CD4-positive, CD25-positive, alpha-beta regulatory T cell (primary cell): ENCODE results near the gene FSHR. TPM values are rescaled to one million over a fixed set of nuclear protein-coding genes. Genes with fewer than 3 reads are reported as not detected.

Experiments
- ATAC-seq, 2 donors: fragments of 150-1000 bp; cut with Tn5 transposase; one replicate each; pipeline ENCODE4 v1.10.0; 2021; ENCODE audit warnings: low read depth in 2 of 2, moderate number of reproducible peaks in 2 of 2, moderate library complexity in 1 of 2
- DNase-seq, 3 donors: peaks; one replicate each; pipeline versions ENCODE4 v3.0.0 to v3.0.0-alpha.2; 2012 to 2022; ENCODE audit warnings: mixed read lengths in 1 of 3
- H3K27ac ChIP-seq: one replicate; pipeline ENCODE4 v1.7.0; 2013; ENCODE audit warnings: mild to moderate bottlenecking, low read length; ENCODE audit not compliant: insufficient read depth, poor library complexity, severe bottlenecking
- H3K27me3 ChIP-seq: one replicate; pipeline ENCODE4 v1.7.0; 2013; ENCODE audit warnings: low read length; ENCODE audit not compliant: control insufficient read depth, insufficient read depth
- H3K36me3 ChIP-seq: one replicate; pipeline ENCODE4 v1.7.0; 2013; ENCODE audit warnings: mild to moderate bottlenecking, low read length, moderate library complexity; ENCODE audit not compliant: control insufficient read depth, insufficient read depth
- H3K4me1 ChIP-seq: 2 replicates; pipeline ENCODE4 v1.7.0; 2013; ENCODE audit warnings: mild to moderate bottlenecking, low read length; ENCODE audit not compliant: insufficient read depth, control insufficient read depth, poor library complexity, severe bottlenecking
- H3K4me3 ChIP-seq: one replicate; pipeline ENCODE4 v1.7.0; 2013; ENCODE audit warnings: low read depth, mild to moderate bottlenecking, low read length, moderate library complexity
- H3K9me3 ChIP-seq, 2 experiments: 1 replicate in 1 of 2; 2 replicates in 1 of 2; pipeline ENCODE4 v1.7.0; 2013; ENCODE audit warnings: low read length in 2 of 2, mild to moderate bottlenecking in 1 of 2, moderate library complexity in 1 of 2; ENCODE audit not compliant: control insufficient read depth in 2 of 2
- H3K27ac Mint-ChIP-seq, 3 donors: one replicate each; pipeline ENCODE4 v1.8.0; 2020 to 2022; ENCODE audit warnings: mild to moderate bottlenecking in 3 of 3, mixed read lengths in 3 of 3, moderate library complexity in 2 of 3
- H3K27me3 Mint-ChIP-seq: one replicate; pipeline ENCODE4 v1.8.0; 2022; ENCODE audit warnings: mild to moderate bottlenecking, mixed read lengths
- H3K36me3 Mint-ChIP-seq: one replicate; pipeline ENCODE4 v1.8.0; 2020; ENCODE audit warnings: mixed read lengths
- H3K4me1 Mint-ChIP-seq, 4 donors: one replicate each; pipeline ENCODE4 v1.8.0; 2020 to 2022; ENCODE audit warnings: mixed read lengths in 4 of 4, mild to moderate bottlenecking in 1 of 4
- H3K4me3 Mint-ChIP-seq, 4 donors: one replicate each; pipeline ENCODE4 v1.8.0; 2020 to 2022; ENCODE audit warnings: mild to moderate bottlenecking in 4 of 4, mixed read lengths in 4 of 4, moderate library complexity in 3 of 4
- H3K9me3 Mint-ChIP-seq, 7 donors: one replicate each; pipeline ENCODE4 v1.8.0; 2020 to 2022; ENCODE audit warnings: mixed read lengths in 7 of 7, mild to moderate bottlenecking in 3 of 7, moderate library complexity in 2 of 7
- polyA plus RNA-seq, 4 donors: library from polyadenylated mRNA; unstranded; fragments of 300-500 nt; fragmentation: Illumina TruSeq; gene quantifications; one replicate each; pipeline ENCODE4 v1.2.3, GENCODE V29; 2021
- total RNA-seq: library from RNA; stranded (reverse); gene quantifications from one replicate; pipeline ENCODE4 v1.2.3, GENCODE V29; 2022

Gene FSHR
- total and polyA plus RNA-seq, 5 donors from 2014 or later = not detected

- no peak overlapping the region for H3K27ac ChIP-seq
- H3K36me3 Mint-ChIP-seq = no peaks in the 10 kb centered on the region
- H3K4me3 ChIP-seq = no peak overlapping the region
- no peaks in the 10 kb centered on the region for H3K9me3 ChIP-seq
- H3K27ac Mint-ChIP-seq = no peak overlapping the region
- H3K36me3 ChIP-seq = no peaks in the 10 kb centered on the region
- H3K27me3 ChIP-seq = no peaks in the 10 kb centered on the region
- ATAC-seq (no peak), DNase-seq (no peak)
- H3K9me3 Mint-ChIP-seq = peaks cover 0 to 23% (median 5%) of the 10 kb centered on the region in 7 donors
- H3K4me1 Mint-ChIP-seq = no peaks in the 10 kb centered on the region
- no peaks in the 10 kb centered on the region for H3K27me3 Mint-ChIP-seq
- H3K4me1 ChIP-seq = no peaks in the 10 kb centered on the region
- no peak overlapping the region for H3K4me3 Mint-ChIP-seq
Measured at GRCh38 chr2:49069829-49070228, 84.5 kb downstream of the FSHR start.

- peaks cover 0 to 11% (median 1%) of the 10 kb centered on the region in 7 donors for H3K9me3 Mint-ChIP-seq
- H3K27me3 Mint-ChIP-seq = no peaks in the 10 kb centered on the region
- H3K4me1 Mint-ChIP-seq = no peaks in the 10 kb centered on the region
- Histone ChIP-seq H3K9me3 (no peaks in the 10 kb centered on the region), H3K4me1 (no peaks in the 10 kb centered on the region), H3K36me3 (no peaks in the 10 kb centered on the region), H3K27ac (no peak overlapping the region), H3K4me3 (no peak overlapping the region), H3K27me3 (no peaks in the 10 kb centered on the region)
- no peak for DNase-seq
- ATAC-seq = no peak
- H3K36me3 Mint-ChIP-seq = no peaks in the 10 kb centered on the region
- no peak overlapping the region for H3K27ac Mint-ChIP-seq
- H3K4me3 Mint-ChIP-seq = no peak overlapping the region
Measured at GRCh38 chr2:49068613-49069012, 85.7 kb downstream of the FSHR start.

- DNase-seq (no peak), ATAC-seq (no peak)
- H3K27ac Mint-ChIP-seq = no peak overlapping the region
- no peaks in the 10 kb centered on the region for H3K9me3 ChIP-seq
- H3K4me1 ChIP-seq = no peaks in the 10 kb centered on the region
- H3K4me1 Mint-ChIP-seq = no peaks in the 10 kb centered on the region
- H3K4me3 ChIP-seq = no peak overlapping the region
- no peaks in the 10 kb centered on the region for H3K27me3 Mint-ChIP-seq
- H3K9me3 Mint-ChIP-seq = peaks cover 0 to 11% (median 1%) of the 10 kb centered on the region in 7 donors
- no peak overlapping the region for H3K4me3 Mint-ChIP-seq
- H3K36me3 Mint-ChIP-seq = no peaks in the 10 kb centered on the region
- H3K27me3 ChIP-seq = no peaks in the 10 kb centered on the region
- H3K27ac ChIP-seq = no peak overlapping the region
- H3K36me3 ChIP-seq = no peaks in the 10 kb centered on the region
Measured at GRCh38 chr2:49067971-49068370, 86.3 kb downstream of the FSHR start.

- H3K36me3 ChIP-seq = no peaks in the 10 kb centered on the region
- DNase-seq (no peak), ATAC-seq (no peak)
- no peak overlapping the region for H3K4me3 Mint-ChIP-seq
- H3K9me3 ChIP-seq = peaks cover 0 to 2% of the 10 kb centered on the region in 2 experiments
- no peaks in the 10 kb centered on the region for H3K27me3 ChIP-seq
- no peaks in the 10 kb centered on the region for H3K27me3 Mint-ChIP-seq
- no peak overlapping the region for H3K27ac ChIP-seq
- H3K27ac Mint-ChIP-seq = no peak overlapping the region
- peaks cover 0 to 19% (median 4%) of the 10 kb centered on the region in 7 donors for H3K9me3 Mint-ChIP-seq
- H3K4me3 ChIP-seq = no peak overlapping the region
- H3K36me3 Mint-ChIP-seq = no peaks in the 10 kb centered on the region
- no peaks in the 10 kb centered on the region for H3K4me1 Mint-ChIP-seq
- no peaks in the 10 kb centered on the region for H3K4me1 ChIP-seq
Measured at GRCh38 chr2:49053156-49053555, 101.2 kb downstream of the FSHR start.

GRCh38 chr2:49050265-49050664 lies 104.0 kb downstream of the FSHR start:
- Histone ChIP-seq H3K36me3 (no peaks in the 10 kb centered on the region), H3K27ac (no peak overlapping the region), H3K4me1 (no peaks in the 10 kb centered on the region), H3K9me3 (no peaks in the 10 kb centered on the region), H3K4me3 (no peak overlapping the region), H3K27me3 (no peaks in the 10 kb centered on the region)
- Mint-ChIP-seq H3K9me3 (peaks cover 0 to 3% (median 1%) of the 10 kb centered on the region in 7 donors), H3K4me3 (no peak overlapping the region), H3K4me1 (no peaks in the 10 kb centered on the region), H3K36me3 (no peaks in the 10 kb centered on the region), H3K27ac (no peak overlapping the region), H3K27me3 (no peaks in the 10 kb centered on the region)
- DNase-seq (no peak), ATAC-seq (no peak)

GRCh38 chr2:49049161-49049560 lies 105.2 kb downstream of the FSHR start:
- Mint-ChIP-seq H3K27me3 (no peaks in the 10 kb centered on the region), H3K9me3 (peaks cover 0 to 3% (median 0%) of the 10 kb centered on the region in 7 donors), H3K4me1 (no peaks in the 10 kb centered on the region), H3K4me3 (no peak overlapping the region), H3K36me3 (no peaks in the 10 kb centered on the region), H3K27ac (no peak overlapping the region)
- DNase-seq (no peak), ATAC-seq (no peak)
- Histone ChIP-seq H3K36me3 (no peaks in the 10 kb centered on the region), H3K4me1 (no peaks in the 10 kb centered on the region), H3K27me3 (no peaks in the 10 kb centered on the region), H3K9me3 (no peaks in the 10 kb centered on the region), H3K4me3 (no peak overlapping the region), H3K27ac (no peak overlapping the region)

- ATAC-seq (no peak), DNase-seq (no peak)
- Histone ChIP-seq H3K4me1 (no peaks in the 10 kb centered on the region), H3K27me3 (no peaks in the 10 kb centered on the region), H3K9me3 (no peaks in the 10 kb centered on the region), H3K27ac (no peak overlapping the region), H3K36me3 (no peaks in the 10 kb centered on the region), H3K4me3 (no peak overlapping the region)
- Mint-ChIP-seq H3K27me3 (no peaks in the 10 kb centered on the region), H3K36me3 (no peaks in the 10 kb centered on the region), H3K9me3 (peaks cover 0 to 3% (median 2%) of the 10 kb centered on the region in 7 donors), H3K4me3 (no peak overlapping the region), H3K4me1 (no peaks in the 10 kb centered on the region), H3K27ac (no peak overlapping the region)
Measured at GRCh38 chr2:49045083-49045482, 109.2 kb downstream of the FSHR start.

GRCh38 chr2:49044350-49045079 lies 109.8 kb downstream of the FSHR start:
- H3K4me1 ChIP-seq = no peaks in the 10 kb centered on the region
- no peak overlapping the region for H3K27ac ChIP-seq
- no peaks in the 10 kb centered on the region for H3K36me3 Mint-ChIP-seq
- DNase-seq = no peak
- H3K27me3 ChIP-seq = no peaks in the 10 kb centered on the region
- no peak overlapping the region for H3K27ac Mint-ChIP-seq
- no peaks in the 10 kb centered on the region for H3K27me3 Mint-ChIP-seq
- no peaks in the 10 kb centered on the region for H3K36me3 ChIP-seq
- no peak overlapping the region for H3K4me3 ChIP-seq
- no peaks in the 10 kb centered on the region for H3K4me1 Mint-ChIP-seq
- H3K9me3 Mint-ChIP-seq = peaks cover 0 to 3% (median 2%) of the 10 kb centered on the region in 7 donors
- H3K9me3 ChIP-seq = no peaks in the 10 kb centered on the region
- ATAC-seq = no peak
- H3K4me3 Mint-ChIP-seq = no peak overlapping the region
